AG10803 (cell line): ENCODE measurements around the gene ACVR1B.

Experiments used
- DNase-seq: peaks from one replicate; pipeline ENCODE4 v3.0.0; 2010; ENCODE audit warnings: low read depth
- H3K4me3 ChIP-seq: 2 replicates; pipeline ENCODE4 v1.5.1; 2011; ENCODE audit warnings: mild to moderate bottlenecking, low read length, control low read depth
- TF ChIP-seq, protein P1 (sequence below): conservative IDR thresholded peaks from 2 replicates; pipeline ENCODE4 v1.5.1; 2011; ENCODE audit warnings: mild to moderate bottlenecking, low read length, control low read depth, inconsistent platforms

ACVR1B gene

DNA sequence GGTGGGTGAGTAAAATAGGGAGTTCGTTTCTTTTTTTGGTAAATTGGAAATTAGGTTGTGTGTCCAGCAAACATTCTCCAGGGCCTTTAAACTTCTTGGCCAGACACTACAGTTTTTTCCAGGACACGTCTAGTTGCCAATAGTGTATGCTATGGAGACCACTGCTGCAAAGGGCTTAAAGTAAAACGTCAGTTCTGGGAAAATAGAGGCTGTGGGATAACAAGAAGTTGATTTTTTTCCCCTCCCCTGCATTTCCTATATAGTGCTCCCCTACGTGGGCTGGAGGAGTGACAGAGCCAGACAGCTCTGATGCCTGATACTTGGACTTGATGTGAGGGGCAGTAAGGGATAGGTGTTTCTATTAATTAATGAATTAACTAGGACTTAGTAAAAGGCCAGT, 2.4 kb downstream of the ACVR1B start:
- no peak for DNase-seq
- TF ChIP-seq, protein P1, sequence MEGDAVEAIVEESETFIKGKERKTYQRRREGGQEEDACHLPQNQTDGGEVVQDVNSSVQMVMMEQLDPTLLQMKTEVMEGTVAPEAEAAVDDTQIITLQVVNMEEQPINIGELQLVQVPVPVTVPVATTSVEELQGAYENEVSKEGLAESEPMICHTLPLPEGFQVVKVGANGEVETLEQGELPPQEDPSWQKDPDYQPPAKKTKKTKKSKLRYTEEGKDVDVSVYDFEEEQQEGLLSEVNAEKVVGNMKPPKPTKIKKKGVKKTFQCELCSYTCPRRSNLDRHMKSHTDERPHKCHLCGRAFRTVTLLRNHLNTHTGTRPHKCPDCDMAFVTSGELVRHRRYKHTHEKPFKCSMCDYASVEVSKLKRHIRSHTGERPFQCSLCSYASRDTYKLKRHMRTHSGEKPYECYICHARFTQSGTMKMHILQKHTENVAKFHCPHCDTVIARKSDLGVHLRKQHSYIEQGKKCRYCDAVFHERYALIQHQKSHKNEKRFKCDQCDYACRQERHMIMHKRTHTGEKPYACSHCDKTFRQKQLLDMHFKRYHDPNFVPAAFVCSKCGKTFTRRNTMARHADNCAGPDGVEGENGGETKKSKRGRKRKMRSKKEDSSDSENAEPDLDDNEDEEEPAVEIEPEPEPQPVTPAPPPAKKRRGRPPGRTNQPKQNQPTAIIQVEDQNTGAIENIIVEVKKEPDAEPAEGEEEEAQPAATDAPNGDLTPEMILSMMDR = no peak
- no peak overlapping the region; the same call in 1 of the 2 replicates for H3K4me3 ChIP-seq

DNA sequence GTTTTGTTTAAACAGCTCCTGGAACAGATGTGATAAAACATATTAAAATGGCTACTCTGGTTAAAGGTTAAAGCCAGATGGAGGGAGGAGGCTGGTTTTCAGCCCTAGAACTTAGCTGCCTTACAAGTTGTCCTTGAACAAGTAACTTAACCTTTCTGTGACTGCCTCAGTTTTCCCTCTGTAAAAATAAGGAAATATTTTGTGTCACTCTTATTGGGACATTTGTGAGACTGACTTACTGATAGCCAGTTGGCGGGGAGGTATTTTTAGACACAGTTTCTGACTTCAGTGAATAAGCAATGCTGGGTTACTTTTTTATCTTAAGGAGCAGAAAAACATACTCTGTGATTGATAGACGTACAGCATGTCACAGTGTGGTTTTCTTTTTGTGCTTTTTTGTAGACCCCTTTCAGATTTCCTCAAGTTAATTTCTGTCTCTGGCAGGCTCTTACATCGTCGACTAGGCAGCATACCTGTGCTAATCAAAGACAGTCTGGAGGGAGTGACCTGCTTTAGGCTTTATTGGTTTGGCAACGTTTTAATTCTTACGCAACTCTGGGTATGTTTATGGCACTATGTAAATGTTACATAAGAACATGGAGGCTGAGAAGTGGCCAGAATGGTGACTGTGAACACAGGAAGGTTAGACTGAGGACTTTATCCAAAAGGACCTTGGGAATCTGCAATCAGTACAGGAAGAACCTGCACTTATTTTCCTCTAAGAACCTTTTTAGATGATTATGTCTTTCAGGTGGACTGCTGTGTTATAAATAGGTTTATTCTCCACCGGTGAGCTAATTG, 3.3 kb downstream of the ACVR1B start:
- no peak overlapping the region for H3K4me3 ChIP-seq
- TF ChIP-seq, protein P1 = no peak
- peak; percentile 45 for DNase-seq

DNA sequence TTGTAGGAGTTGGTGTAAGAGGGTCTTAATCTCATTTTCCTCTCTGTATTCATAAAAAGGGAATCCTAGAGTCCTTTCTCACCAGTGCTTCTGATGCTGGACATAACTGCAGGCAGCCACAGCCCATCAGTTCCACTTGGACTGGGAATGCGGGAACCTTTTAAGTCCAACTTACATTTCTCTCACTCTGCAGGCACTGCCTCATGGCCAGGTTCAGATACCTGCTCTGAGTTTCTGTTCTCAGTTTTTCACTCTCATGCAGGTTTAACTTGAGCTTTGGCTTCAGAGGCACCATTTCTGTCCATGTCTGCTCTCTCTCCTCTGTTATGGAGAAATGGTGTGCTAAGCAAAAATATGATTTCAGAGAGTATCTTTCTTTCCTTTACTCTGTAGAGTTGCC, 4.2 kb downstream of the ACVR1B start:
- H3K4me3 ChIP-seq = no peak overlapping the region
- TF ChIP-seq, protein P1 = no peak
- DNase-seq = no peak

DNA sequence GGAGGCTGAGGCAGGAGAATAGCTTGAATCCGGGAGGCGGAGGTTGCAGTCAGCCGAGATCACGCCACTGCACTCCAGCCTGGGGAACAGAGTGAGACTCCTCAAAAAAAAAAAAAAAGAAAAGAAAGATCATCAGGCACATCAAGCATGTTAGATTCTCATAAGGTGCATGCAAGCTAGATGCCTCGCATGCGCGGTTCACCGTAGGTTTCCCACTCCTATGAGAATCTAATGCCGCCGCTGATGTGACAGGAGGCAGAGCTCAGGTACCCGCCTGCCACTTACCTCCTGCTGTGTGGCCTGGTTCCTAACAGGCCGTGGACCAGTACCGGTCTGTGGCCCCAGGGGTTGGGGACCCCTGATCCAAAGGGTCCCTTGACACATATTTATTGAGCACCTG, 7.0 kb downstream of the ACVR1B start:
- TF ChIP-seq, protein P1 = no peak
- DNase-seq = no peak
- H3K4me3 ChIP-seq = no peak overlapping the region

DNA sequence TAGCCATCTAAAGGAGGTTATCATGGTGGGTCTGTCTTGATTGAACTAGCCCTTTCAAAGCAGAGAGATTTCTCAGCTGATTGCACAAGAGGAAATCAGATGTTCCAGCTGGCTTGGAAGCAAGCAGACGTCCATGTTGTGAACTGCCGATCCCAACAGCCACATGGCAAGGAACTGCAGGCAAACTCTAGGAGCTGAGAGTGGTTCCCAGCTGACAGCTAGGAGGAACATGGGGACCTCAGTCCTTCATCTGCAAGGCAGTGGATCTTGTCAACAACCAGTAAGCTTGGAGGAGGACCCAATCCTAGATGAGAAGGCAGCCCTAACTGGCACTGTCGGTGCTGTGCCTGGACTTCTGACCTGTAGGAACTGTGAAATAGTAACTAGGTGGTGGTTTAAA, 7.7 kb downstream of the ACVR1B start:
- DNase-seq = peak; percentile 62
- TF ChIP-seq, protein P1 = no peak

DNA sequence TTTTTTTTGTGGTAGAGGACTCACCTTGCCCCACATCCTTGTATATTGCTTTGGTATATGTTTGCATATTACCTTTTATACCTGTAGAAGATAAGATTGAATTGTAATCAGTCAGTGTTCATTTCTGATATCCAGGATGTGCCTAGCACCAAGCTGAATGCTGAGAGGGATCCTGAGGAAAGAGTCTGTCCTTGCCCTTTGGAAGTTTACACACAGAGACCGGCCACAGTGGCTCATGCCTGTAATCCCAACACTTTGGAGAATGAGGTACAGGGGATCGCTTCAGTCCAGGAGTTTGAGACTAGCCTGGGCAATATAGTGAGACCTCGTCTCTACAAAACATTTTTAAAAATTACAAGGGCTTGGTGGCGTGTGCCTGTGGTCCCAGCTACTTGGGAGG, 8.4 kb downstream of the ACVR1B start:
- TF ChIP-seq, protein P1 = no peak
- DNase-seq = no peak

More for the DNA sequence above, 7.7 kb downstream of the ACVR1B start:
- H3K4me3 ChIP-seq = no peak overlapping the region

DNA sequence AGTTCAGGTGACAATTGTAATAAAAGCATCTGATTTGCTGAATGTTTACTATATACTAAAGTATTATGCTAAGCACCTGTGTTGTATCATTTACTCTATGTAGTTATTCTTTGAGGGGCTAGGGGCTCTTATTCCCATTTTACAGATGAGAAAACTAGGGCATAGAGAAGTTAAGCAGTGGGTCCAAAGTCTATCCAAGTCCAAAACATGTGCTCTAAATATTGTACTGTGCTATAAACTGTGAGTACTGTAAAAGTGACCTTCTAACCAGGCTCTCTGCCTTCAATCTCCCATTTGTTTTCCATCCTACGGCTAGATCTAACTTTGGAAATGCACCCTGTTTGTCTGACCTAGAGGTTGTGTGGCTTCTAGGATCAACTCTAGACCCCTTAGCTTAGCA, 9.0 kb downstream of the ACVR1B start:
- TF ChIP-seq, protein P1 = no peak
- no peak overlapping the region for H3K4me3 ChIP-seq
- no peak for DNase-seq

More for the DNA sequence above, 8.4 kb downstream of the ACVR1B start:
- no peak overlapping the region for H3K4me3 ChIP-seq
